Esophagus squamous epithelium (tissue), 4 donors: Measurements from ENCODE around the gene PWWP2A.

Experiments
- CTCF ChIP-seq, 6 experiments: fragments of 450-650 bp in 4 of 6; fragments of 200-600 bp in 2 of 6; sonication (generic) in 2 of 6; IDR thresholded peaks; one replicate each; pipeline ENCODE4 v1.5.1; 2016 to 2019; ENCODE audit warnings: antibody characterized with exemption in 6 of 6, mild to moderate bottlenecking in 4 of 6, moderate library complexity in 4 of 6
- POLR2A ChIP-seq, 4 donors: fragments of 450-650 bp; IDR thresholded peaks; one replicate each; pipeline ENCODE4 v1.6.1; 2017; ENCODE audit warnings: antibody characterized with exemption in 4 of 4, mild to moderate bottlenecking in 4 of 4, moderate library complexity in 3 of 4

- TF ChIP-seq CTCF (IDR thresholded peaks at IDR 0.05) (no peak), POLR2A (IDR thresholded peaks at IDR 0.05) (no peak)
These were observed 37.8 kb downstream of the PWWP2A start for GRCh38 chr5:160081495-160081894.
